Fibroblast of lung (primary cell): ENCODE measurements around the gene CEP20. TPM values are rescaled to one million over a fixed set of nuclear protein-coding genes. Genes with fewer than 3 reads are reported as not detected.
A peak's percentile ranks its signal among the peaks of the same experiment; 100 is the strongest.
"Not testable (repeated sequence)": the region's sequence is repeated elsewhere in the genome, so short reads cannot be mapped to it uniquely, and the experiment has no call there.

Experiments used
- DNase-seq, 2 donors: peaks; one replicate each; pipeline versions ENCODE4 v3.0.0 to v3.0.0-alpha.2; 2010; ENCODE audit warnings: low read depth in 2 of 2
- H2AFZ ChIP-seq: 2 replicates; pipeline ENCODE4 v1.5.1; 2012; ENCODE audit warnings: low read length, control low read depth, inconsistent platforms
- H3K27ac ChIP-seq: 2 replicates; pipeline ENCODE4 v1.5.1; 2011; ENCODE audit warnings: low read length, control low read depth; ENCODE audit not compliant: insufficient read depth
- H3K27me3 ChIP-seq: 2 replicates; pipeline ENCODE4 v1.5.1; 2011; ENCODE audit warnings: mild to moderate bottlenecking, low read length; ENCODE audit not compliant: control insufficient read depth, insufficient read depth
- H3K36me3 ChIP-seq: 2 replicates; pipeline ENCODE4 v1.5.1; 2011; ENCODE audit warnings: low read length; ENCODE audit not compliant: control insufficient read depth, insufficient read depth
- H3K4me1 ChIP-seq: 2 replicates; pipeline ENCODE4 v1.5.1; 2011; ENCODE audit warnings: low read length; ENCODE audit not compliant: control insufficient read depth, insufficient read depth; ENCODE audit errors: extremely low read depth
- H3K4me2 ChIP-seq: 2 replicates; pipeline ENCODE4 v1.5.1; 2011; ENCODE audit warnings: low read length, control low read depth; ENCODE audit not compliant: insufficient read depth; ENCODE audit errors: extremely low read depth
- H3K4me3 ChIP-seq, 4 experiments: fragments of 200-600 bp in 1 of 4; sonication (generic) in 1 of 4; replicated peaks in 1 of 4; 2 replicates each; pipeline ENCODE4 v1.5.1; 2011 to 2016; ENCODE audit warnings: low read length in 4 of 4, low read depth in 3 of 4, mild to moderate bottlenecking in 3 of 4, control low read depth in 2 of 4, inconsistent platforms in 1 of 4, mixed read lengths in 1 of 4; ENCODE audit not compliant: insufficient read depth in 1 of 4; ENCODE audit errors: control extremely low read depth in 1 of 4
- H3K79me2 ChIP-seq: 2 replicates; pipeline ENCODE4 v1.5.1; 2012; ENCODE audit warnings: mild to moderate bottlenecking, low read length, inconsistent platforms; ENCODE audit not compliant: control insufficient read depth, insufficient read depth
- H3K9ac ChIP-seq: 2 replicates; pipeline ENCODE4 v1.5.1; 2011; ENCODE audit warnings: mild to moderate bottlenecking, low read length, control low read depth; ENCODE audit not compliant: insufficient read depth
- H3K9me3 ChIP-seq: 2 replicates; pipeline ENCODE4 v1.5.1; 2012; ENCODE audit warnings: low read depth, low read length; ENCODE audit not compliant: control insufficient read depth, insufficient read depth
- H4K20me1 ChIP-seq: 2 replicates; pipeline ENCODE4 v1.5.1; 2011; ENCODE audit warnings: low read length; ENCODE audit not compliant: control insufficient read depth, insufficient read depth; ENCODE audit errors: extremely low read depth
- CTCF ChIP-seq, 2 donors: IDR thresholded peaks in 1 of 2; conservative IDR thresholded peaks in 1 of 2; 1 replicate in 1 of 2; 2 replicates in 1 of 2; pipeline ENCODE4 v1.5.1; 2011 to 2012; ENCODE audit warnings: low read length in 2 of 2, control low read depth in 1 of 2, inconsistent platforms in 1 of 2, low read depth in 1 of 2, mild to moderate bottlenecking in 1 of 2
- EZH2 ChIP-seq: IDR thresholded peaks from 2 replicates; pipeline ENCODE4 v1.5.1; 2012; ENCODE audit warnings: low read length, control low read depth, mild to moderate bottlenecking; ENCODE audit errors: missing control alignments
- polyA minus RNA-seq: library from RNA; depleted of rRNA, polyadenylated mRNA; stranded (reverse); fragments of >200 nt; gene quantifications from 2 replicates; pipeline ENCODE4 v1.2.3, GENCODE V29; 2011; ENCODE audit warnings: low replicate concordance
- polyA plus RNA-seq, 2 donors: library from polyadenylated mRNA; depleted of rRNA in 1 of 2; stranded (reverse) in 1 of 2; unstranded in 1 of 2; fragments of >200 nt; gene quantifications; 2 replicates each; pipeline ENCODE4 v1.2.1, GENCODE V29; 2011 to 2012; ENCODE audit warnings: missing spikeins in 1 of 2
- total RNA-seq: library from RNA; depleted of rRNA; stranded (reverse); fragments of >200 nt; gene quantifications from 2 replicates; pipeline ENCODE4 v1.2.1, GENCODE V29; 2014

The CEP20 gene
- 56.2 and 60.9 TPM in 2 replicates for total RNA-seq
- polyA plus RNA-seq: 42.9 and 56.6 TPM in 2 replicates
- 30.8 and 37.4 TPM in 2 replicates for polyA plus RNA-seq (2012)
- polyA minus RNA-seq: 5.9 and 15.1 TPM in 2 replicates

DNA sequence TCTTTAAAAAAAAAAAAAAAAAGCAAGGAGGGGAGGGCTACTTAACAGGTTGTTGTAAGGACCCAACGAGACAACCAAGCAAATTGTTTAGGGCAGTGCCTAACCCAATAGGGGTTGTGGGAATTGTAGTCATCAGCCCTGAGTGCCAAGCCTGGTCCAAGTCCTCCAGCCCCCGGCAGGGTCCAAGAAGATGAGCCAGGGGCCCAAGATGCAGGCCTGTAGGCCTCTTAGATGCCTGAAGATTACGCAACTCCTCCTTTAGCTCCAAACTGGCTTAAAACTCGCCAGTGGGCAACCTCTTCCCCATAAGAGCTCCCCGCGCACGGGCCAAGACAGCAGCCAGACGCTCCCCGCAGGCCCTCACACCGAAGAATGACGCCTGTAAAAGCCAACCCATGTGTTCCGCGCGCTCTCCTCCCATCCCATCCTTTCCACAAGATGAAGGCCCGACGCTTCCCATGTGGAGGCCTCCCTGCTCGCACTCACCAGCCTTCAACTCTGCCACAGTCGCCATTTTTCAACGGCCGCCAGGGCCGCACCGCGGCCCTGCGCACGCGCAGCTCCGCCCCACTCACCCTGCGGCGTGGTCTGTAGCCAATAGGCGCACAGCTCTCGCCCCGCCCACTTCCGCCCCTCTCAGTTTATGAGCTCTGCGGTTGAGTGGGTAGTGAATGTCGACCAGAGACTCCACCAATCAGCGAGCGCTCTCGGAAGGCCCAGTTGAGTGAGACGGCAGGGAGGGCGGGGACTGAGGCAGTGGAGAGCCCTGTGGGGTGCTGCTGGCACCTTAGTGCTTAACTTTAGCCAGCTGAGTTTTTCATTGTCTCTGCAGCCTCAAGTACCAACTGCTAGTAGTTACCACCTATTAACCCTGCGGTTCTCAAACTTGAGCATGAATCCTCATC lies at the start of gene CEP20:
Gene CEP20 (minus strand): TSS at position 532 of the 905 bp plus-strand sequence. CDS start 18 bp downstream, at position 514.
- peak within 1 kb of the TSS; percentile 82 for H3K4me2 ChIP-seq
- peak within 1 kb of the TSS; percentile 96 for H3K27ac ChIP-seq
- H3K27me3 ChIP-seq: no peaks in the 10 kb centered on the region
- peaks cover under 1% of the 10 kb centered on the region for H3K36me3 ChIP-seq
- peaks cover 12% of the 10 kb centered on the region for H3K4me1 ChIP-seq
- peak within 1 kb of the TSS; percentile 95 for H3K9ac ChIP-seq
- H3K9me3 ChIP-seq: no peaks in the 10 kb centered on the region
- H3K4me3 ChIP-seq: peak within 1 kb of the TSS; percentile 91 to 98 (median 96)
- TF ChIP-seq CTCF (conservative IDR thresholded peaks at IDR 0.05 in 1 of 2, IDR thresholded peaks at IDR 0.05 in 1 of 2; ENCODE audit: low read depth in 1 of 2, low read length in 2 of 2) (no peak), EZH2 (no peak)
- H3K79me2 ChIP-seq: peaks cover 49% of the 10 kb centered on the region
- DNase-seq: peak; percentile 97 to 98
- H2AFZ ChIP-seq: peak within 1 kb of the TSS; percentile 92
- H4K20me1 ChIP-seq: no peaks in the 10 kb centered on the region

GRCh38 chr16:15936809-15937208 lies 48.4 kb upstream of the CEP20 start:
- not testable (repeated sequence) for H3K9ac ChIP-seq, H3K36me3 ChIP-seq, DNase-seq, H3K4me2 ChIP-seq, H3K27ac ChIP-seq, H3K27me3 ChIP-seq, H2AFZ ChIP-seq, H3K4me1 ChIP-seq, H3K79me2 ChIP-seq, H4K20me1 ChIP-seq, H3K9me3 ChIP-seq, H3K4me3 ChIP-seq

GRCh38 chr16:15934991-15935390 lies 46.6 kb upstream of the CEP20 start:
- Histone ChIP-seq H3K79me2 (no peaks in the 10 kb centered on the region), H3K27ac (no peak overlapping the region), H3K4me1 (no peaks in the 10 kb centered on the region), H3K27me3 (no peaks in the 10 kb centered on the region), H3K4me3 (no peak overlapping the region), H4K20me1 (no peaks in the 10 kb centered on the region), H3K4me2 (no peak overlapping the region), H3K9me3 (no peaks in the 10 kb centered on the region), H2AFZ (no peak overlapping the region), H3K36me3 (no peaks in the 10 kb centered on the region), H3K9ac (no peak overlapping the region)
- TF ChIP-seq EZH2 (no peak), CTCF (conservative IDR thresholded peaks at IDR 0.05 in 1 of 2, IDR thresholded peaks at IDR 0.05 in 1 of 2; ENCODE audit: low read depth in 1 of 2, low read length in 2 of 2) (no peak)
- DNase-seq: no peak
